ENCODE results near the gene BIK.

DNA sequence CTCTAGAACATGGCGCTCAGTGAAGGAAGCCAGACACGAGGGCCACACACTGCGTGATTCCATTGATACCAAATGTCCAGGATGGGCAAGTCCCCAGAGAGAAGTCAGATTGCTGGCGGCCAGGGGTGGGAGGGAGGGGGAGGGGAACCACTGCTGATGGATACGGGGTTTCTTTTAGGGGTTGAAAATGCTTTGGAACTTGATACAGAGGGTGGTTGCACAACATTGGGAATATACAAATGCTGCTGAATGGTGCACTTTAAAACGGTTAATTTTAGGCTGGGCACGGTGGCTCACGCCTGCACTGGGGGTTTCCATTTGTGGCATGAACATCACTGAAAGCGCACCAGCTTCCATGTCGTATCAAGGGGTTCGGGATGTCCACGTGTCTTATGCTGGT is 45.9 kb downstream of the BIK start:
- TF ChIP-seq, protein P1, sequence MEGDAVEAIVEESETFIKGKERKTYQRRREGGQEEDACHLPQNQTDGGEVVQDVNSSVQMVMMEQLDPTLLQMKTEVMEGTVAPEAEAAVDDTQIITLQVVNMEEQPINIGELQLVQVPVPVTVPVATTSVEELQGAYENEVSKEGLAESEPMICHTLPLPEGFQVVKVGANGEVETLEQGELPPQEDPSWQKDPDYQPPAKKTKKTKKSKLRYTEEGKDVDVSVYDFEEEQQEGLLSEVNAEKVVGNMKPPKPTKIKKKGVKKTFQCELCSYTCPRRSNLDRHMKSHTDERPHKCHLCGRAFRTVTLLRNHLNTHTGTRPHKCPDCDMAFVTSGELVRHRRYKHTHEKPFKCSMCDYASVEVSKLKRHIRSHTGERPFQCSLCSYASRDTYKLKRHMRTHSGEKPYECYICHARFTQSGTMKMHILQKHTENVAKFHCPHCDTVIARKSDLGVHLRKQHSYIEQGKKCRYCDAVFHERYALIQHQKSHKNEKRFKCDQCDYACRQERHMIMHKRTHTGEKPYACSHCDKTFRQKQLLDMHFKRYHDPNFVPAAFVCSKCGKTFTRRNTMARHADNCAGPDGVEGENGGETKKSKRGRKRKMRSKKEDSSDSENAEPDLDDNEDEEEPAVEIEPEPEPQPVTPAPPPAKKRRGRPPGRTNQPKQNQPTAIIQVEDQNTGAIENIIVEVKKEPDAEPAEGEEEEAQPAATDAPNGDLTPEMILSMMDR (IDR thresholded peaks at IDR 0.05; ENCODE audit: low read length), result no peak
- no peak for TF ChIP-seq EZH2 (optimal IDR thresholded peaks at IDR 0.05; ENCODE audit: low read depth, low read length)

All from MM.1S (cell line).